DOHH2 (cell line): ENCODE data around the gene SCN4B.

Experiments used
- EZH2phosphoT487 ChIP-seq: fragments of 200-600 bp; sonication (generic); IDR thresholded peaks from 2 replicates; pipeline ENCODE4 v1.6.1; 2017; ENCODE audit warnings: borderline replicate concordance, mild to moderate bottlenecking, antibody characterized with exemption, low read length, moderate library complexity, mixed read lengths
- TF ChIP-seq, protein P1 (sequence below): fragments of 200-600 bp; sonication (generic); IDR thresholded peaks from one replicate; pipeline ENCODE4 v1.5.1; 2014; ENCODE audit warnings: antibody characterized with exemption, mild to moderate bottlenecking, low read depth, low read length; ENCODE audit not compliant: poor library complexity, severe bottlenecking

DNA sequence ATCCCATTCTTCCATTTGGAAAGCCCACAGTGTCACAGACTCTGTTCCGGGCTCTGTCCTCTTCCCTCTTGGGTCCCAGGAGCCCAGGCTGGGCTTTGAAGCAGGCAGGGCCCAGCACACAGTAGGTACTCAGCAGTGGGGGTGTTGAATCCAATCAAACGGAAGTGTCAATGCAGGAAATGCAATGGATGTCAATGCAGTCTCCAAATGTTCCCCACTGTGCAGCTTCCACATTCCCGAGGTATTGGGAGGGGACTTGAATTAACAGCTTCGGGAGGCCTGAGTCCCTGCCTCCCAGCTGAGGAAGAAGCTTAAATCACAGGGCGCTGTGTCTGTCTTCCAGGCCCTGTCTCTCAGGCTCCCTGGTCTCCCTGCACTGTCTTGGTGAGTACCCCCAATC, 44.1 kb downstream of the SCN4B start:
- TF ChIP-seq, protein P1, sequence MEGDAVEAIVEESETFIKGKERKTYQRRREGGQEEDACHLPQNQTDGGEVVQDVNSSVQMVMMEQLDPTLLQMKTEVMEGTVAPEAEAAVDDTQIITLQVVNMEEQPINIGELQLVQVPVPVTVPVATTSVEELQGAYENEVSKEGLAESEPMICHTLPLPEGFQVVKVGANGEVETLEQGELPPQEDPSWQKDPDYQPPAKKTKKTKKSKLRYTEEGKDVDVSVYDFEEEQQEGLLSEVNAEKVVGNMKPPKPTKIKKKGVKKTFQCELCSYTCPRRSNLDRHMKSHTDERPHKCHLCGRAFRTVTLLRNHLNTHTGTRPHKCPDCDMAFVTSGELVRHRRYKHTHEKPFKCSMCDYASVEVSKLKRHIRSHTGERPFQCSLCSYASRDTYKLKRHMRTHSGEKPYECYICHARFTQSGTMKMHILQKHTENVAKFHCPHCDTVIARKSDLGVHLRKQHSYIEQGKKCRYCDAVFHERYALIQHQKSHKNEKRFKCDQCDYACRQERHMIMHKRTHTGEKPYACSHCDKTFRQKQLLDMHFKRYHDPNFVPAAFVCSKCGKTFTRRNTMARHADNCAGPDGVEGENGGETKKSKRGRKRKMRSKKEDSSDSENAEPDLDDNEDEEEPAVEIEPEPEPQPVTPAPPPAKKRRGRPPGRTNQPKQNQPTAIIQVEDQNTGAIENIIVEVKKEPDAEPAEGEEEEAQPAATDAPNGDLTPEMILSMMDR = no peak
- TF ChIP-seq EZH2phosphoT487 = no peak
